GM12878 (cell line): ENCODE data around the gene SIK2. TPM values are rescaled to one million over a fixed set of nuclear protein-coding genes. Genes with fewer than 3 reads are reported as not detected.

Source experiments
- ATAC-seq: fragments of 200-7000 bp; cut with Tn5 transposase; 3 replicates; pipeline ENCODE4 v1.9.1; 2020; ENCODE audit warnings: mild to moderate bottlenecking, moderate library complexity
- BruUV-seq: library from RNA; stranded (reverse); fragments of 400-500 nt; replicated peaks from 2 replicates; lab custom pipeline; 2021; lab: Mats Ljungman, UMichigan
- CTCF ChIA-PET: fragments of 300-600 bp; sonication (Branson Sonifier 250); formaldehyde crosslinking; extraction: SDS; loops from one replicate; lab custom pipeline; 2021; ENCODE audit warnings: inconsistent platforms; lab: Yijun Ruan, JAX
- POLR2A ChIA-PET: fragments of 350-600 bp; formaldehyde crosslinking; extraction: SDS; loops from one replicate; lab custom pipeline; 2021; ENCODE audit warnings: inconsistent platforms; lab: Charles Lee
- RAD21 ChIA-PET: fragments of 300-600 bp; sonication (Branson Sonifier 250); formaldehyde crosslinking; loops from one replicate; lab custom pipeline; 2023; ENCODE audit warnings: antibody characterized with exemption; ENCODE audit not compliant: unreplicated experiment; lab: Charles Lee
- SMC1A ChIA-PET: fragments of 300-600 bp; sonication (Branson Sonifier 250); formaldehyde crosslinking; loops from one replicate; lab custom pipeline; 2023; ENCODE audit not compliant: unreplicated experiment, uncharacterized antibody; lab: Charles Lee
- DNase-seq: peaks from one replicate; pipeline ENCODE4 v3.0.0-alpha.2; 2011; ENCODE audit warnings: low read depth, low spot score
- FAIRE-seq: peaks from 3 replicates; lab custom pipeline; 2011; peaks lifted over from hg19 to GRCh38; lab: Jason Lieb, UNC
- H2AFZ ChIP-seq: 2 replicates; pipeline ENCODE4 v1.6.0; 2011; ENCODE audit warnings: low read depth, low read length, control low read depth; ENCODE audit not compliant: control insufficient read depth
- H3K27ac ChIP-seq: 2 replicates; pipeline ENCODE4 v1.5.1; 2011; ENCODE audit warnings: control low read depth; ENCODE audit not compliant: control insufficient read depth, insufficient read depth
- H3K27me3 ChIP-seq, 2 experiments: replicated peaks in 1 of 2; 2 replicates each; pipeline versions ENCODE4 v1.6.0 to v1.6.1; 2011; ENCODE audit warnings: low read length in 1 of 2; ENCODE audit not compliant: control insufficient read depth in 2 of 2, insufficient read depth in 2 of 2
- H3K36me3 ChIP-seq, 2 experiments: 2 replicates each; pipeline ENCODE4 v1.5.1; 2011; ENCODE audit warnings: low read length in 1 of 2; ENCODE audit not compliant: control insufficient read depth in 2 of 2, insufficient read depth in 2 of 2
- H3K4me1 ChIP-seq: 2 replicates; pipeline ENCODE4 v1.6.1; 2011; ENCODE audit warnings: mild to moderate bottlenecking, low read length, moderate library complexity, mixed read lengths; ENCODE audit not compliant: control insufficient read depth, insufficient read depth
- H3K4me2 ChIP-seq: 2 replicates; pipeline ENCODE4 v1.6.0; 2011; ENCODE audit warnings: control low read depth; ENCODE audit not compliant: control insufficient read depth, insufficient read depth
- H3K4me3 ChIP-seq: fragments of 200-600 bp; sonication (generic); 2 replicates; pipeline ENCODE4 v1.5.1; 2016
- H3K79me2 ChIP-seq: 2 replicates; pipeline ENCODE4 v1.6.0; 2011; ENCODE audit warnings: low read length; ENCODE audit not compliant: control insufficient read depth, insufficient read depth
- H3K9ac ChIP-seq: 2 replicates; pipeline ENCODE4 v1.8.0; 2011; ENCODE audit warnings: low read length, control low read depth, mixed read lengths; ENCODE audit not compliant: control insufficient read depth, insufficient read depth
- H3K9me3 ChIP-seq: replicated peaks from 3 replicates; pipeline ENCODE4 v1.5.1; 2011; ENCODE audit warnings: mild to moderate bottlenecking, low read length; ENCODE audit not compliant: control insufficient read depth, insufficient read depth
- H4K20me1 ChIP-seq: 2 replicates; pipeline ENCODE4 v1.6.0; 2011; ENCODE audit not compliant: control insufficient read depth, insufficient read depth
- BACH1 ChIP-seq: fragments of 450-650 bp; IDR thresholded peaks from 2 replicates; pipeline ENCODE4 v1.6.1; 2017; ENCODE audit warnings: mild to moderate bottlenecking, borderline replicate concordance
- BCL11A ChIP-seq: IDR thresholded peaks from 2 replicates; pipeline ENCODE4 v1.6.1; 2011; ENCODE audit warnings: low read depth, low read length
- BMI1 ChIP-seq: fragments of 450-650 bp; IDR thresholded peaks from 2 replicates; pipeline ENCODE4 v1.6.1; 2016; ENCODE audit warnings: mild to moderate bottlenecking, moderate library complexity, borderline replicate concordance
- CHD2 ChIP-seq: IDR thresholded peaks from 2 replicates; pipeline ENCODE4 v1.6.1; 2011; ENCODE audit warnings: low read depth, low read length, improper control_type of control experiment, borderline replicate concordance
- KDM1A ChIP-seq: fragments of 200-600 bp; sonication (generic); IDR thresholded peaks from 2 replicates; pipeline ENCODE4 v1.6.1; 2016; ENCODE audit warnings: borderline replicate concordance
- SUPT20H ChIP-seq: IDR thresholded peaks from 2 replicates; pipeline ENCODE4 v1.6.1; 2011; ENCODE audit warnings: low read depth, mild to moderate bottlenecking, low read length, moderate library complexity, borderline replicate concordance; ENCODE audit not compliant: control insufficient read depth
- ZNF207 ChIP-seq: fragments of 450-650 bp; IDR thresholded peaks from 2 replicates; pipeline ENCODE4 v1.6.1; 2014; ENCODE audit warnings: antibody characterized with exemption, mild to moderate bottlenecking, borderline replicate concordance
- WGBS: methylation state at CpG from one replicate; pipeline ENCODE4 v1.1.6; 2016; ENCODE audit warnings: low lambda C conversion rate; ENCODE audit not compliant: insufficient replicate concordance, insufficient coverage; ENCODE audit errors: missing lambda C conversion rate; 5-methylcytosine and 5-hydroxymethylcytosine counted together
- in situ Hi-C: fragments of 300-500 bp; cut with MboI; formaldehyde crosslinking; loops from 9 replicates; pipeline ENCODE4 v1.14.3; 2018; ENCODE audit warnings: mixed read lengths
- intact Hi-C: fragments of 100-400 bp; cut with micrococcal nuclease; formaldehyde crosslinking; loops from one replicate; pipeline ENCODE4 v1.14.2; 2022; ENCODE audit not compliant: unreplicated experiment
- polyA plus RNA-seq, 11 experiments: library from polyadenylated mRNA; depleted of rRNA in 4 of 11; unstranded in 6 of 11; stranded (reverse) in 5 of 11; fragments of >200 nt; fragmentation: Nextera tagmentation in 4 of 11; fragmentation: Illumina TruSeq in 1 of 11; extraction: Ambion mirVana in 4 of 11; extraction: Trizol in 1 of 11; gene quantifications; 1 replicate in 1 of 11; 2 replicates in 10 of 11; pipeline versions ENCODE4 v1.2.1 to v1.2.3, GENCODE V29; 2011 to 2016; ENCODE audit warnings: inconsistent platforms in 2 of 11, missing spikeins in 2 of 11, low read depth in 1 of 11
- total RNA-seq, 4 experiments: library from RNA; depleted of rRNA in 3 of 4; stranded (reverse); fragments of >200 nt in 3 of 4; fragmentation: Illumina TruSeq in 1 of 4; extraction: Trizol in 1 of 4; gene quantifications; 2 replicates each; pipeline versions ENCODE4 v1.2.1 to v1.2.3, GENCODE V29; 2013 to 2021
- TF ChIP-seq, protein P1 (sequence below): IDR thresholded peaks from 2 replicates; pipeline ENCODE4 v1.6.1; 2012; ENCODE audit warnings: mild to moderate bottlenecking, low read depth, low read length
- TF ChIP-seq, protein P2 (sequence below): IDR thresholded peaks from 2 replicates; pipeline ENCODE4 v1.6.1; 2011; ENCODE audit warnings: borderline replicate concordance, low read depth, mild to moderate bottlenecking, moderate library complexity, mixed read lengths, low read length; ENCODE audit not compliant: insufficient read depth; ENCODE audit errors: extremely low read length
- TF ChIP-seq, protein P3 (sequence below): fragments of 450-650 bp; IDR thresholded peaks from 2 replicates; pipeline ENCODE4 v1.6.1; 2018; ENCODE audit warnings: mild to moderate bottlenecking, low read depth, moderate library complexity; ENCODE audit not compliant: partially characterized antibody

Gene SIK2
- total and polyA plus RNA-seq, 10 of the 15 experiments (the other 5 are each of a cell fraction or from before 2014, with no cell fraction given) = 0.97 to 14.2 (median 4.5) TPM

DNA sequence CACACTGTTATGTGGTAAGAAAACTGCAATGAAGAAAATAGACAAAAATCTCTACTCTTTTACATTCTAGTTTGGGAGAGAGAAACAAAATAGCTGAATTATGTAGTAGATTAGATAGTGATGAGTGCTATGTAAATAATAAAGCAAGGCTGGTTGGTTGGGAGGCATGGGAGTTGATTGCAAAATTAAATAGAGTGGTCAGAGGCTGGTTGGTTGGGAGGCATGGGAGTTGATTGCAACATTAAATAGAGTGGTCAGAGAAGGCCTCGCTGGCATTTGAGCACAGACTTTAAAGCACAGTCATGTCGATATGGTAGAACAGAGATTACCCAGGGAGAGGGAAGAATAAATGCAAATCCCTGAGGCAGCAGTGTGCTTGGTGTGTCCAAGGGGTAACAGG lies 22.4 kb downstream of the SIK2 start (continued):
- TF ChIP-seq, protein P1, sequence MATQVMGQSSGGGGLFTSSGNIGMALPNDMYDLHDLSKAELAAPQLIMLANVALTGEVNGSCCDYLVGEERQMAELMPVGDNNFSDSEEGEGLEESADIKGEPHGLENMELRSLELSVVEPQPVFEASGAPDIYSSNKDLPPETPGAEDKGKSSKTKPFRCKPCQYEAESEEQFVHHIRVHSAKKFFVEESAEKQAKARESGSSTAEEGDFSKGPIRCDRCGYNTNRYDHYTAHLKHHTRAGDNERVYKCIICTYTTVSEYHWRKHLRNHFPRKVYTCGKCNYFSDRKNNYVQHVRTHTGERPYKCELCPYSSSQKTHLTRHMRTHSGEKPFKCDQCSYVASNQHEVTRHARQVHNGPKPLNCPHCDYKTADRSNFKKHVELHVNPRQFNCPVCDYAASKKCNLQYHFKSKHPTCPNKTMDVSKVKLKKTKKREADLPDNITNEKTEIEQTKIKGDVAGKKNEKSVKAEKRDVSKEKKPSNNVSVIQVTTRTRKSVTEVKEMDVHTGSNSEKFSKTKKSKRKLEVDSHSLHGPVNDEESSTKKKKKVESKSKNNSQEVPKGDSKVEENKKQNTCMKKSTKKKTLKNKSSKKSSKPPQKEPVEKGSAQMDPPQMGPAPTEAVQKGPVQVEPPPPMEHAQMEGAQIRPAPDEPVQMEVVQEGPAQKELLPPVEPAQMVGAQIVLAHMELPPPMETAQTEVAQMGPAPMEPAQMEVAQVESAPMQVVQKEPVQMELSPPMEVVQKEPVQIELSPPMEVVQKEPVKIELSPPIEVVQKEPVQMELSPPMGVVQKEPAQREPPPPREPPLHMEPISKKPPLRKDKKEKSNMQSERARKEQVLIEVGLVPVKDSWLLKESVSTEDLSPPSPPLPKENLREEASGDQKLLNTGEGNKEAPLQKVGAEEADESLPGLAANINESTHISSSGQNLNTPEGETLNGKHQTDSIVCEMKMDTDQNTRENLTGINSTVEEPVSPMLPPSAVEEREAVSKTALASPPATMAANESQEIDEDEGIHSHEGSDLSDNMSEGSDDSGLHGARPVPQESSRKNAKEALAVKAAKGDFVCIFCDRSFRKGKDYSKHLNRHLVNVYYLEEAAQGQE = no peak

DNA sequence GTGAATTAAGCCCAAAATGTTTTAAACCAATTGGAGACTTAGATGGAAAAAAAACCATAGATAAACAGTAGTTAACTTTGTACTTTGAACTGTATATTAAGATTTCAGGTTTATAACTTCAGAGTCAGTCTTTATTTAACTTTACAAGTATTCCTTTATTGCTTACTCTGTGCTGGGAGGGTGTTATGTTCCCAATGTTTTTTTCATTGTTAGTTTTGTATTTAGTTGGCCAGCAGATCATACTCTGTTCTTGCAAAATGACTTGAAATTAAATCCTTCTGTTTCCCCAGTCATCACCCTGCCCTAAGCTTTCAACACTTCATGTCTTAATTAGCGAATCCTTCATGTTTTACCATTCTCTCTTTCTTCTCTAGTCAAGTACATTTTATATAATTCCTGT lies 25.3 kb downstream of the SIK2 start:
- no TSS peak for BruUV-seq
- H3K9me3 ChIP-seq = no peaks in the 10 kb centered on the region; the same call in 2 of the 3 replicates
- ATAC-seq (no peak), FAIRE-seq (no peak), DNase-seq (no peak)
- ChIA-PET RAD21 (no interaction called here), POLR2A (no interaction called here), CTCF (interaction anchor here (1.4 kb wide), 1 partner anchor 24 kb away, joined by 3 read pairs; no protein-coding TSS in a partner anchor), SMC1A (interaction anchor here (1.8 kb wide), 1 partner anchor 11 kb away, joined by 5 read pairs; no protein-coding TSS in a partner anchor)
- H3K27ac ChIP-seq = no peak overlapping the region
- no peak overlapping the region for H3K9ac ChIP-seq
- no peak overlapping the region for H2AFZ ChIP-seq
- no peaks in the 10 kb centered on the region for H3K4me1 ChIP-seq
- no peaks in the 10 kb centered on the region for H4K20me1 ChIP-seq
- no peaks in the 10 kb centered on the region; a peak in 1 of 4 replicates for H3K36me3 ChIP-seq
- no peak overlapping the region for H3K4me2 ChIP-seq
- 95% methylated on average over 1 of the region's 1 CpG for WGBS
- no peak overlapping the region for H3K4me3 ChIP-seq
- H3K27me3 ChIP-seq = no peaks in the 10 kb centered on the region
- H3K79me2 ChIP-seq = no peaks in the 10 kb centered on the region
- in situ Hi-C loops = no loop called here
- TF ChIP-seq CHD2 (no peak), BMI1 (no peak), ZNF207 (no peak), KDM1A (no peak), SUPT20H (no peak), BACH1 (no peak), BCL11A (no peak)
- TF ChIP-seq, protein P2, sequence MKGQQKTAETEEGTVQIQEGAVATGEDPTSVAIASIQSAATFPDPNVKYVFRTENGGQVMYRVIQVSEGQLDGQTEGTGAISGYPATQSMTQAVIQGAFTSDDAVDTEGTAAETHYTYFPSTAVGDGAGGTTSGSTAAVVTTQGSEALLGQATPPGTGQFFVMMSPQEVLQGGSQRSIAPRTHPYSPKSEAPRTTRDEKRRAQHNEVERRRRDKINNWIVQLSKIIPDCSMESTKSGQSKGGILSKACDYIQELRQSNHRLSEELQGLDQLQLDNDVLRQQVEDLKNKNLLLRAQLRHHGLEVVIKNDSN = no peak
- TF ChIP-seq, protein P3, sequence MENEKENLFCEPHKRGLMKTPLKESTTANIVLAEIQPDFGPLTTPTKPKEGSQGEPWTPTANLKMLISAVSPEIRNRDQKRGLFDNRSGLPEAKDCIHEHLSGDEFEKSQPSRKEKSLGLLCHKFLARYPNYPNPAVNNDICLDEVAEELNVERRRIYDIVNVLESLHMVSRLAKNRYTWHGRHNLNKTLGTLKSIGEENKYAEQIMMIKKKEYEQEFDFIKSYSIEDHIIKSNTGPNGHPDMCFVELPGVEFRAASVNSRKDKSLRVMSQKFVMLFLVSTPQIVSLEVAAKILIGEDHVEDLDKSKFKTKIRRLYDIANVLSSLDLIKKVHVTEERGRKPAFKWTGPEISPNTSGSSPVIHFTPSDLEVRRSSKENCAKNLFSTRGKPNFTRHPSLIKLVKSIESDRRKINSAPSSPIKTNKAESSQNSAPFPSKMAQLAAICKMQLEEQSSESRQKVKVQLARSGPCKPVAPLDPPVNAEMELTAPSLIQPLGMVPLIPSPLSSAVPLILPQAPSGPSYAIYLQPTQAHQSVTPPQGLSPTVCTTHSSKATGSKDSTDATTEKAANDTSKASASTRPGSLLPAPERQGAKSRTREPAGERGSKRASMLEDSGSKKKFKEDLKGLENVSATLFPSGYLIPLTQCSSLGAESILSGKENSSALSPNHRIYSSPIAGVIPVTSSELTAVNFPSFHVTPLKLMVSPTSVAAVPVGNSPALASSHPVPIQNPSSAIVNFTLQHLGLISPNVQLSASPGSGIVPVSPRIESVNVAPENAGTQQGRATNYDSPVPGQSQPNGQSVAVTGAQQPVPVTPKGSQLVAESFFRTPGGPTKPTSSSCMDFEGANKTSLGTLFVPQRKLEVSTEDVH = no peak
- intact Hi-C loops = no loop called here
